H7 (cell line): Measurements from ENCODE around the gene UCKL1. TPM values are rescaled to one million over a fixed set of nuclear protein-coding genes. Genes with fewer than 3 reads are reported as not detected.
"Not testable (repeated sequence)": the region's sequence is repeated elsewhere in the genome, so short reads cannot be mapped to it uniquely, and the experiment has no call there.

Source experiments
- DNase-seq: peaks from one replicate; pipeline ENCODE4 v3.0.0; 2012
- H3K27me3 ChIP-seq: 2 replicates; pipeline ENCODE4 v1.6.0; 2011; ENCODE audit warnings: mild to moderate bottlenecking, low read length; ENCODE audit not compliant: control insufficient read depth, insufficient read depth
- H3K36me3 ChIP-seq: replicated peaks from 2 replicates; pipeline ENCODE4 v1.5.1; 2011; ENCODE audit warnings: low read length; ENCODE audit not compliant: control insufficient read depth, insufficient read depth
- H3K4me3 ChIP-seq: 2 replicates; pipeline ENCODE4 v1.5.1; 2011; ENCODE audit warnings: low read depth, mild to moderate bottlenecking, control low read depth, low read length, moderate library complexity; ENCODE audit not compliant: insufficient read depth
- total RNA-seq: library from RNA; depleted of rRNA; stranded (reverse); fragments of >200 nt; shearing (Covaris generic); gene quantifications from 2 replicates; pipeline ENCODE4 v1.2.3, GENCODE V29; 2014

Gene UCKL1
- total RNA-seq, 1 experiment from 2014 or later, result 21.8 TPM

DNA sequence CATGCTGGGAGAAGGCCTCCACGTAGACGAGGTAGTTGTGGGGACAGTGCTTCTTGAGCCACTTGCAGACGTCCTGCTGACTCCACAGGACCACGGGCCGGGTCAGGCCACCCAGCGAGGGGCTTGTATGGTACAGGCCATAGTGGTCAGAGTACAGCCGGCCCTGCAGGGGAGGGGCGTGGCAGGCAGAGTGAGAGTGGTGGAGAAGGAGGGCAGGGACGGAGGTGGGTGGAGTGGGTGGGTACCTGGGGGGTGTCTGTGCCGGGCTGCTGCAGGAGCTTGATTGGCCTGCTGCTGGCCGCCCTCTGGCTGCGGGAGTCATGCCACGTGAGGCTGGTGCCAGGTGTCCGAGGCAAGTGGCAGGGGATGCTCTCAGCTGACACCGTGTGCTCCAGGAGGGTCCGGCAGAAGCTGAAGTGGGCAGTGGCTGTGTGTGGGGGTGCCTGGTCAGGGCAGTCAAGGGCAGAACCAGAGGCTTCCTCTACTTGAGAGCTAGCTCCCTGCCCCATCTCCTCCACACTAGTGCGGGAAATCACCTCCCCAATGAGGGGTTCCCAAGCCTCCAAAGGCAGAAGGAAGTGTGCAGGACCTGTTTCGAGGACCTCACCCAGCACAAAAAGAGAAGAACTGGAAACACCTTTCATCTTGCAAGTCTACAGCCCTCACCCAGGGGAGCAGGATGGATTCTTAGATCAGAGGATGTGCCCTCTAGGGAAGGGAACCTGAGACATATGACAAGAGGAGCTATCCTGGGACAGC is 20.9 kb upstream of the UCKL1 start:
- Histone ChIP-seq H3K4me3 (no peak overlapping the region), H3K27me3 (peaks cover 10% of the 10 kb centered on the region), H3K36me3 (no peaks in the 10 kb centered on the region)
- DNase-seq, result peak; percentile 36

- H3K27me3 ChIP-seq, H3K36me3 ChIP-seq, DNase-seq, H3K4me3 ChIP-seq: not testable (repeated sequence)
Observed at GRCh38 chr20:63976511-63976910, 20.3 kb upstream of the UCKL1 start.

GRCh38 chr20:63974402-63975200 is 18.4 kb upstream of the UCKL1 start:
- H3K27me3 ChIP-seq, result peaks cover 10% of the 10 kb centered on the region
- H3K36me3 ChIP-seq, result no peaks in the 10 kb centered on the region
- H3K4me3 ChIP-seq, result no peak overlapping the region
- peak; percentile 65 for DNase-seq

GRCh38 chr20:63973636-63974401 is 17.6 kb upstream of the UCKL1 start:
- peak overlapping the region; percentile 53 for H3K4me3 ChIP-seq
- peaks cover 10% of the 10 kb centered on the region for H3K27me3 ChIP-seq

GRCh38 chr20:63973160-63973479 is 16.9 kb upstream of the UCKL1 start:
- Histone ChIP-seq H3K36me3 (no peaks in the 10 kb centered on the region; the same call in 1 of the 2 replicates), H3K27me3 (peaks cover 7% of the 10 kb centered on the region), H3K4me3 (no peak overlapping the region)
- no peak for DNase-seq

More at GRCh38 chr20:63973636-63974401, 17.6 kb upstream of the UCKL1 start:
- peak; percentile 97 for DNase-seq
- no peaks in the 10 kb centered on the region for H3K36me3 ChIP-seq

DNA sequence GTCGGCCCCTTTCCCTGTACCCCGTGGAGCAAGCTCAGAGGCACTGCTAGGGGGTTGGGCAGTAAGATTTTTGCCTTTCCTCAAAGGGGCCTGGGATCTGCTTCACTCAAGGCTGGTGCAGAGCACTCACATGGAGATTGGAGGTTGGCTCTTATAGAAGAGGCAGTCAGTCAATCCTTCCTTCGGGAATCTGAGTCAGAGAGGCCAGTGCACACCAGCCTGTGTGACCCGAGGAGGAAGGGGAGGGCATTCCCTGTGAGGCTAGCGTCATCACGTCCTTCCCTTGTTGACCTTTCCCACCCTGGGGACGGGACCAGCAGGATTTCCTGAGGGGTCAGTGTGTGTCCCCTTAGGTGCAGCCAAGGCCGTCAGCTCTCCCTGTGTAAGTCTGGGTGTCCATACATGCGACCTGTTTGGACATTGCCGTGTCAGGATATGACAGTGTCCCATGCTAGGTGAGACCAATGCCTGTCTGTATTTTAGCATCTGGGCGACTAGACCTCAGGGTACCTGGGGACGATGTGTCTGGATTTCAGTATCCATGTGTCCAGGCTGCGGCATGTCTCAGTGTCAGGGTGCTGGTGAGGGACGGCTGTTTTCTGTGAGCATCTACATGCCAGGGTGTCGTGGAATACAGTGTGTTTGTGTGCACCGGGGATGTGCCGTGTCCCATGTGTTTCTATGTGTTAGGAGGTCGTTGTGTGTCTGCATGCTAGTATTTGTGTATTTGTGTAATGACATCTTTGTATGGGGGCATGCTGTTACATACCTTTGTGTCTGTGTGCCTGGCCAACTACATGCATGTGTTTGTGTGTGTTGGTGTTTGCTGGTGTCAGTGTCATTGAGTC is 16.3 kb upstream of the UCKL1 start:
- H3K36me3 ChIP-seq, result peaks cover 1% of the 10 kb centered on the region
- no peak overlapping the region for H3K4me3 ChIP-seq
- DNase-seq, result peak; percentile 27
- peaks cover 5% of the 10 kb centered on the region for H3K27me3 ChIP-seq

GRCh38 chr20:63971960-63972311 is 15.7 kb upstream of the UCKL1 start:
- not testable (repeated sequence) for H3K27me3 ChIP-seq, DNase-seq, H3K4me3 ChIP-seq, H3K36me3 ChIP-seq

DNA sequence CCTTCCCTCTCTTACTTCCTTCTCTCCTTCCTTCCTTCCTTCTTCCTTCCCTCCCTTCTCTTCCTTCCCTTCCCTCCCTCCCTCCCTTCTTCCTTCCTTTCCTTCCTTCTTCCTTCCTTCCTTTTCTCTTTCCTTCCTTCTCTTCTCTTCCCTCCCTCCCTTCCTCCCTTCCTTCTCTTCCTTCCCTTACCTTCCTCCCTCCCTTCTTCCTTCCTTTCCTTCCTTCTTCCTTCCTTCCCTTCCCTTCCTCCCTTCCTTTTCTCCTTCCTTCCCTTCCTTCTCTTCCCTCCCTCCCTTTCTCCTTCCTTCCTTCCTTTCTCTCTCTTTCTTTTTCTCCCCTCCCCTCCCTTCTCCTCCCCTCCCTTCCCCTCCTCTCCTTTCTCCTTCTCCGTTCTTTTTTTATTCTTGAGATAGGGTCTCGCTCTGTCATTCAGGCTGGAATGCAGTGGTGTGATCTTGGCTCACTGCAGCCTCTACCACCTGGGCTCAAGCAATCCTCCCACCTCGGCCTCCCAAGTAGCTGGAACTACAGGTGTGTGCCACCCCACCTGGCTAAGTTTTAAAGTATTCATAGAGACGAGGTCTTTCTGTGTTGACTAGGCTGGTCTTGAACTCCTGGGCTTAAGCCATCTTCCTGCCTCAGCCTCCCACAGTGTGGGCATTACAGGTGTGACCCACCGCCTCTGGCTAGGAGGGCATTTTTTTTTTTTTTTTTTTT is 14.7 kb upstream of the UCKL1 start:
- peak overlapping the region; percentile 68; the same call in 1 of the 2 replicates for H3K4me3 ChIP-seq
- peaks cover 5% of the 10 kb centered on the region for H3K27me3 ChIP-seq
- no peak for DNase-seq
- peaks cover 13% of the 10 kb centered on the region for H3K36me3 ChIP-seq

DNA sequence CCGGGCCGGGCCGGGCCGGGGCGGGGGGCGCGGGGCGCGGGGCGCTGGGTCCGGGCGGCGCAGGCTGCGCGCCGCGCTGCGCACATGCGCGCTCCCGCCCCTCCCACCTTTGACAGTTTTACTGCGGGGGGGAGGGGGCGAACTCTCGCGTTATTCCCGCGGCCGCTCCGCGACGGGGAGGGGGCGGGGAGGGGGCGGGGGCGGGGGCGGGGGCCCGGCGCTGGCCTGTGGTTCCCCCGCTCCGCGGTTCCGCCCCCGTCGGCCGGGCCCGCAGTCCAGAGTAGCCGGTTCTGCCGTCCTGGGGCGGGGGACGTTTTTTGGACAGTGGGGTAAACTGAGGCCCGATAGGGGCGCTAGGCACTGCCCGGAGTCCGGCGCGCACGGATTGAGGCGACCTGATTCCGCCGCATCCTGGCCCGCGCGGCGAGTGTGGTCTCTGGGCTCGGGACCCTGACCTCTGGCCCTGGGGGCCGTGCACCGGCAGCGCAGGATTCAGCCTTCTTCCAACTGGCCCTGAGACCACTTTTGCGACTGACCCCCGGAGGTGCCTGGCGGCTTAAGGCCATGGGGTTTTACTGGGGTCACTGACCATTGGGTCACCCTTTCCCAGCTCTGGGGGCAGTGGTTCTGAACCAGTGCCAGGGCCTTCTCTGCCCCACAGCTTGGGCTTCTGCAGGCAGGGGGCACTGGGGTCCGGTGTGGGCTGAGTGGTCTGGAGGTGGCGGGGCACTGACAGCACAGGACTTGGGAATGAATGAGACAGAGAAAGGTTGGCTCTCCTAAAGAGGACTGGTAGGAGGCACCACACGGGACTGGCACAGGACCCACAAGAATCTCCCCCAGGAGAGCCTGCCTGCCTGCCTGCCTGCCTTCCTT is 13.9 kb upstream of the UCKL1 start, which contains the start of gene ZNF512B:
Gene ZNF512B (minus strand): TSS at position 93 of the 876 bp plus-strand sequence. CDS start 1,980 bp downstream, outside the sequence.
- H3K4me3 ChIP-seq, result peak within 1 kb of the TSS; percentile 68
- peaks cover 5% of the 10 kb centered on the region for H3K27me3 ChIP-seq
- H3K36me3 ChIP-seq, result peaks cover 13% of the 10 kb centered on the region
- DNase-seq, result peak; percentile 98

- DNase-seq, result peak; percentile 88
- H3K27me3 ChIP-seq, result peaks cover 5% of the 10 kb centered on the region
- H3K4me3 ChIP-seq, result peak overlapping the region; percentile 59
- peaks cover 15% of the 10 kb centered on the region for H3K36me3 ChIP-seq
Observed at GRCh38 chr20:63968928-63969760, 12.9 kb upstream of the UCKL1 start.

DNA sequence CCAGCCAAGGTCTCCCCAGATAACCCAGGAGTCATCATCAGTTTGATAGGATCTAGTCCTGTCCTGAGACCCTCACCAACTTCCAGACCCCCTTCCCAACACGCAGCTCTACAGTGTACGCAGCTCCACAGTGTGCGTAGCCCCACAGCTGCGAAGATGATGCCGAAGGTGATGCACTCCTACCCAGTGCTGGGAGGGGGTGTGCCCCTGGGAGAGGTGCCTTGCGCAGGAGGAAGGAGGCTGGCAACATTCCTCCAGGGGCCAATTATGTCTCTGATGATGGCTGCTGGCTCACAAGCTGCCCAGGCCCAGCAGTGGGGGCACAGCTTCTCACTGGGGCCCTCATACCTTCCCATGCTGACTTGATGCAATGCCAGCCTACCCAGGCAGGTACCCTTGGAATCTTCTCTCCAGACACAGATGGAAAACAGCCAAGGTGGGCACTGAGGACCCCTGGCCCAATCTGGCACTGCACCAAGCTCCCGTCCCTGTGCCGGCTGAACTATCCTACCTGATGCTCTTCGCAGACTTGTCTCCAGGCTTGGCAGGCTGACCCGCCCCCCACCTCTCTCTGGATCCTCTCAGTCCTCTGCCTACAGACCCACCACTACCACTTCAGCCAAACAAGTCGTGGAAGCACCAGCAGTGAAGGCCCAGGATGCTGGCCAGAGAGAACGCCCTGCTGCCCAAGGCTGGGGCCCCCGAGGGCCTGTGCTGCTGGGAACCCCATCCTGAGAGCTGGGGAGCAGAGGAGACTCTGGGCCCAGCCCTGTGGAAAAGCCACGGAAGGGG is 12.1 kb upstream of the UCKL1 start:
- H3K27me3 ChIP-seq, result peaks cover 5% of the 10 kb centered on the region

More for the DNA sequence above, 12.1 kb upstream of the UCKL1 start:
- Histone ChIP-seq H3K36me3 (peaks cover 21% of the 10 kb centered on the region), H3K4me3 (peak overlapping the region; percentile 59; the same call in 1 of the 2 replicates)
- no peak for DNase-seq
